Measurements from ENCODE around the gene AFTPH.

Gene AFTPH

GRCh38 chr2:64523666-64524603, at the start of gene AFTPH:
Gene AFTPH (plus strand): TSS chr2:64524328. CDS start chr2:64551475, 27,147 bp downstream.
- peak; percentile 97 for DNase-seq

- no peak for DNase-seq
Observed at GRCh38 chr2:64474636-64475035, 49.5 kb upstream of the AFTPH start.

- DNase-seq = no peak
Observed at GRCh38 chr2:64477037-64477436, 47.1 kb upstream of the AFTPH start.

- DNase-seq = no peak
Observed at GRCh38 chr2:64477979-64478378, 46.1 kb upstream of the AFTPH start.

- no peak for DNase-seq
Observed at GRCh38 chr2:64478502-64479230, 45.5 kb upstream of the AFTPH start.

- DNase-seq = no peak
Observed at GRCh38 chr2:64479259-64480117, 44.6 kb upstream of the AFTPH start.

- DNase-seq = no peak
Observed at GRCh38 chr2:64481665-64482064, 42.5 kb upstream of the AFTPH start.

- DNase-seq = peak; percentile 11
Observed at GRCh38 chr2:64482243-64482642, 41.9 kb upstream of the AFTPH start.

GRCh38 chr2:64482765-64483504, 41.2 kb upstream of the AFTPH start:
- DNase-seq = no peak

- no peak for DNase-seq
Observed at GRCh38 chr2:64485331-64485730, 38.8 kb upstream of the AFTPH start.

GRCh38 chr2:64485961-64486360, 38.2 kb upstream of the AFTPH start:
- DNase-seq = no peak

GRCh38 chr2:64487256-64488049, 36.7 kb upstream of the AFTPH start:
- no peak for DNase-seq

GRCh38 chr2:64488050-64488974, 35.8 kb upstream of the AFTPH start:
- no peak for DNase-seq

- no peak for DNase-seq
Observed at GRCh38 chr2:64489081-64489751, 34.9 kb upstream of the AFTPH start.

GRCh38 chr2:64491426-64491825, 32.7 kb upstream of the AFTPH start:
- DNase-seq = no peak

- DNase-seq = no peak
Observed at GRCh38 chr2:64492272-64492671, 31.9 kb upstream of the AFTPH start.

- DNase-seq = no peak
Observed at GRCh38 chr2:64492821-64493220, 31.3 kb upstream of the AFTPH start.

GRCh38 chr2:64493788-64494187, 30.3 kb upstream of the AFTPH start:
- no peak for DNase-seq

GRCh38 chr2:64498438-64498837, 25.7 kb upstream of the AFTPH start:
- DNase-seq = no peak

- no peak for DNase-seq
Observed at GRCh38 chr2:64500549-64500948, 23.6 kb upstream of the AFTPH start.
